GM12891 (cell line): ENCODE data around the gene TMBIM1.
"Not testable (repeated sequence)": the region's sequence is repeated elsewhere in the genome, so short reads cannot be mapped to it uniquely, and the experiment has no call there.

Experiments
- DNase-seq: peaks from one replicate; pipeline ENCODE4 v3.0.0; 2011; ENCODE audit warnings: low spot score; ENCODE audit not compliant: insufficient read length
- FAIRE-seq: peaks from 2 replicates; lab custom pipeline; 2011; peaks lifted over from hg19 to GRCh38; lab: Jason Lieb, UNC
- PAX5 ChIP-seq: IDR thresholded peaks from 2 replicates; pipeline ENCODE4 v1.6.1; 2011; ENCODE audit warnings: low read length, moderate library complexity, mild to moderate bottlenecking; ENCODE audit not compliant: insufficient read depth, severe bottlenecking
- POLR2A ChIP-seq: IDR thresholded peaks from 2 replicates; pipeline ENCODE4 v1.6.1; 2011; ENCODE audit warnings: low read depth, low read length, control low read depth
- POLR2AphosphoS5 ChIP-seq: IDR thresholded peaks from 2 replicates; pipeline ENCODE4 v1.6.1; 2011; ENCODE audit warnings: low read depth, low read length, control low read depth
- POU2F2 ChIP-seq: IDR thresholded peaks from 2 replicates; pipeline ENCODE4 v1.6.1; 2011; ENCODE audit warnings: low read depth, mild to moderate bottlenecking, control low read depth, low read length, moderate library complexity
- SPI1 ChIP-seq: IDR thresholded peaks from 2 replicates; pipeline ENCODE4 v1.6.1; 2011; ENCODE audit warnings: low read depth, low read length, control low read depth
- TAF1 ChIP-seq: IDR thresholded peaks from 2 replicates; pipeline ENCODE4 v1.6.1; 2011; ENCODE audit warnings: low read depth, low read length, control low read depth

Gene TMBIM1

GRCh38 chr2:218318241-218318640 is 25.9 kb upstream of the TMBIM1 start:
- FAIRE-seq = no peak
- TF ChIP-seq SPI1 (no peak), POU2F2 (no peak), PAX5 (no peak)
- no peak for DNase-seq

- TF ChIP-seq POLR2AphosphoS5 (no peak), SPI1 (no peak), PAX5 (no peak), TAF1 (no peak), POLR2A (no peak), POU2F2 (no peak)
- DNase-seq (no peak), FAIRE-seq (no peak)
Observed at GRCh38 chr2:218317835-218318234, 25.5 kb upstream of the TMBIM1 start.

- FAIRE-seq (no peak), DNase-seq (no peak)
- TF ChIP-seq PAX5 = no peak
Observed at GRCh38 chr2:218317303-218317630, 25.0 kb upstream of the TMBIM1 start.

GRCh38 chr2:218315397-218315796 is 23.1 kb upstream of the TMBIM1 start:
- FAIRE-seq = no peak
- no peak for TF ChIP-seq SPI1
- TF ChIP-seq PAX5 = no peak
- no peak for TF ChIP-seq TAF1
- no peak for DNase-seq

- not testable (repeated sequence) for DNase-seq, FAIRE-seq
Observed at GRCh38 chr2:218314764-218315163, 22.5 kb upstream of the TMBIM1 start.

- no peak for TF ChIP-seq POLR2AphosphoS5
- TF ChIP-seq POU2F2 = no peak
- TF ChIP-seq PAX5 = no peak
- no peak for DNase-seq
- no peak for FAIRE-seq
Observed at GRCh38 chr2:218313356-218313755, 21.1 kb upstream of the TMBIM1 start.

- FAIRE-seq (no peak), DNase-seq (no peak)
- TF ChIP-seq POLR2AphosphoS5 = no peak
- TF ChIP-seq POLR2A = no peak
- no peak for TF ChIP-seq SPI1
- no peak for TF ChIP-seq TAF1
- no peak for TF ChIP-seq PAX5
- TF ChIP-seq POU2F2 = no peak
Observed at GRCh38 chr2:218312267-218312756, 20.0 kb upstream of the TMBIM1 start.

- DNase-seq, FAIRE-seq: not testable (repeated sequence)
Observed at GRCh38 chr2:218311541-218312266, 19.4 kb upstream of the TMBIM1 start.

- DNase-seq = no peak
- FAIRE-seq = no peak
- no peak for TF ChIP-seq POLR2AphosphoS5
- TF ChIP-seq POLR2A = no peak
- no peak for TF ChIP-seq TAF1
- TF ChIP-seq SPI1 = no peak
- TF ChIP-seq POU2F2 = no peak
- no peak for TF ChIP-seq PAX5
Observed at GRCh38 chr2:218310853-218311540, 18.7 kb upstream of the TMBIM1 start.

GRCh38 chr2:218307415-218308090 is 15.2 kb upstream of the TMBIM1 start:
- no peak for FAIRE-seq
- TF ChIP-seq POU2F2 (no peak), SPI1 (no peak), POLR2AphosphoS5 (no peak), POLR2A (no peak), TAF1 (no peak), PAX5 (no peak)

More at GRCh38 chr2:218307415-218308090, 15.2 kb upstream of the TMBIM1 start:
- no peak for DNase-seq
